HG03565 (cell line): ENCODE results near the gene JMJD1C.
"Not testable (repeated sequence)": the region's sequence is repeated elsewhere in the genome, so short reads cannot be mapped to it uniquely, and the experiment has no call there.

ENCODE experiments used
- ATAC-seq: cut with Tn5 transposase; IDR thresholded peaks from one replicate; pipeline ENCODE4 v1.9.1; 2021; ENCODE audit warnings: mild to moderate bottlenecking, moderate library complexity; ENCODE audit not compliant: unreplicated experiment

JMJD1C gene

DNA sequence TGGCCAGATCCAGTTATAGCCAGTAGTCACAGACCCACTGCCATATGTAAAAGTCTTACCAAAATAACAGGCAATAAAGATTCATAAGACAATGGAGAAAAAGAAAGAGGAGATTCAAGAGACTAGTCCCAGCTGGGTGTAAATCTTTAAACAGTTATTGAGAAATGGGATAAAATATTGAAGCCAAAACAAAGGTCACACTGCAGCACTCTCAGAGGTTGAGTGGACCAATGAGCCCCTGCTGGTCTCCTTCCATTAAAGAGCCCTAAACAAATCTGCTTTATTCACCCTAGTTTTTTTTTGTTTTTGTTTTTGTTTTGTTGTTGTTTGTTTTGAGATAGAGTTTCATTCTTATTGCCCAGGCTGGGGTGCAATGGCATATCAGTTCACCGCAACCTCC lies 98.8 kb downstream of the JMJD1C start:
- no peak for ATAC-seq

GRCh38 chr10:63365976-63366765 lies 99.6 kb downstream of the JMJD1C start:
- no peak for ATAC-seq

DNA sequence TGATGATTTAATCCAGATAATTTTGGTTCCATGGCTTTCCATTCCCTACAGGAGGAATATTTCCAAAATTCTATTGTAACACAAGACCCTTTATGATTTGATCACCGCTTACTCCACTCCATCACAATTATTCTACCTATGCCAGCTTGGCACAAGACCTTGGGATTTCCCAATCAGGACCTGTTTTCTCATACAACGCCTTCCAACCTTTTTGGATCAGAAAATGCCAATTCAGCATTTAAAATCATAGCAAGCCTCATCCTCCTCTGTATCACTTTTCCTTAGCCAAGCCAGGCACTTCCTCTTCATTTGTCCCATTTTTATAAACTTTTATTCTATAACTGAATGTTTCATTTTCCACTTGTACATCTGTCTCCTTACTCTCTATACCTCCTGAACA lies 100.9 kb downstream of the JMJD1C start:
- ATAC-seq = no peak

DNA sequence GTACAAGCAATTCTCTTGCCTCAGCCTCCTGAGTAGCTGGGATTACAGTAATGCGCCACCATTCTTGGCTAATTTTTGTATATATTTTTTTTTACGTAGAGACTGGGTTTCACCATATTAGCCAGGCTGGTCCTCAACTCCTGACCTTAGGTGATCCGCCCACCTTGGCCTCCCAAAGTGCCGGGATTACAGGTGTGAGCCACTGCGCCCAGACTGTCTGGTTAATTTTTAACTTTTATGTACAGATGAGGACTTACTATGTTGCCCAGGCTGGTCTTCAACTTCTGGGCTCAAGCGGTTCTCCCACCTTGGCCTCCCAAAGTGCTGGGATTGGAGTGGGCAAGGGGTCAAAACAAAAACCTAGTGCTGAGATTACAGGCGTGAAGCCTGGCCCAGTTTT lies 101.8 kb downstream of the JMJD1C start:
- no peak for ATAC-seq

DNA sequence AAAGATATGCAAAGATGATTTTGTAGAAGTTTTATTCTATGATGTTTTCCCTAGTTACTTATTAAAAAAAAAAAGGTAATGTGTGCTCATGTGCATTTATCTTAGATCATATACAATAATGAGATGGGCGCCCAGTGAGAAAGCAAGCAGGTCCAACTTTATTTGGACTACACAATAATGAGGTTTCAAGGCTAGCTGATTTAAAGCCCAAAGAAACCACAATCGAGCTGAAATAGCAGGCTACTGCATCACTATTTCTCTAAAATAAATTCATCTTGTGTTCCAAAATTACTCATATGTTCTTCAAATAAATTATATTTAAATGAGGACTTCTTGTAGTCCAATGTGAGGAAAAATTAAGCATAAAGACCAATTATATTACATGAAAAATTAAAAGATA lies 110.1 kb downstream of the JMJD1C start:
- no peak for ATAC-seq

DNA sequence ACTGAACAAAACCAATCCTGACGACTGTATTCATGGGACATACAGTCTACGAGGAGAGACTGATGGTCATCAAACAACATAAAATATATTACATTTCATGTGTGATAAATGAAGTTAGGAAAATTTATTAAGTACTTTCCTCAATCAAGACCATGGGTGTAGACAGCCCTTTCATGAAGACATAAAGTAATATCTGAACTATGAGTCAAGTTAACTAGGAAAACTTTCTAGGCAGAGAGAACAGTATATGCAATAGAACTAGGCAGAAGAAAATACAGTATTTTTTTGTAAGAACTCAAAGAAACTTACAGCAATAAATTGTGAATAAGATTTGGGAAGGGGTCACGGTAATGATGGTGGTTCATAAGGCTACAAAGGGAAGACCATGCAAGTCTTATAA lies 112.8 kb downstream of the JMJD1C start:
- no peak for ATAC-seq

- ATAC-seq = no peak
These were observed 117.4 kb downstream of the JMJD1C start for GRCh38 chr10:63348245-63348850.

- ATAC-seq = no peak
These were observed 119.7 kb downstream of the JMJD1C start for GRCh38 chr10:63346015-63346441.

DNA sequence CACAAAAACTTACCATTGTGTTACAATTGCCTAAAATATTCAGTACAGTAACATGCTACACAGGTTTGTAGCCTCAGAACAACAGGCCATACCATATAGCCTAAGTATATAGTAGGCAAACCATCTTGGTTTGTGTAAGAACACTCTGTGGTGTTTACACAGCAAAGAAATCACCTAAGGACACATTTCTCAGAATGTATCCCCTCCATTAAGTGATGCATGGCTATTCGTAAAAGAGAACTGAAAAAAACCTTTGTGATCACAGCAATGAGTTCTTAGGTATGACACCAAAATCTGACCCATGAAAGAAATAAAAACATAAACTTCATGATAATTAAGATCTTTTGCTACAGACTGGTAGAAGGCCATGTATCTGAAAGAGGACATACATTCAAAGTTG lies 121.5 kb downstream of the JMJD1C start:
- ATAC-seq = no peak

GRCh38 chr10:63343476-63343875 lies 122.3 kb downstream of the JMJD1C start:
- ATAC-seq = no peak

DNA sequence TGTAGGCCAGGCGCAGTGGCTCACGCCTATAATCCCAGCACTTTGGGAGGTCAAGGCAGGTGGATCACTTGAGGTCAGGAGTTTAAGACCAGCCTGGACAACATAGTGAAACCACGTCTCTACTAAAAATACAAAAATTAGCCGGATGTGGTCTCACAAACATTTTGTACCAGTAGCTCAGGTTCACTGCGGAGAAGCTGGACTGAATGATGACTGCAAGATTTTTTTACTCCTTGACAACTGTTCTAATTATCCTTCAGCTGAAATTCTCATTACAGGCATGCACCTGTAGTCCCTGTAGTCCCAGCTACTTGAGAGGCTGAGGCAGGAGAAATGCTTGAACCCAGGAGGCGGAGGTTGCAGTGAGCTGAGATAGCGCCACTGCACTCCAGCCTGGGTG lies 126.1 kb downstream of the JMJD1C start:
- not testable (repeated sequence) for ATAC-seq

DNA sequence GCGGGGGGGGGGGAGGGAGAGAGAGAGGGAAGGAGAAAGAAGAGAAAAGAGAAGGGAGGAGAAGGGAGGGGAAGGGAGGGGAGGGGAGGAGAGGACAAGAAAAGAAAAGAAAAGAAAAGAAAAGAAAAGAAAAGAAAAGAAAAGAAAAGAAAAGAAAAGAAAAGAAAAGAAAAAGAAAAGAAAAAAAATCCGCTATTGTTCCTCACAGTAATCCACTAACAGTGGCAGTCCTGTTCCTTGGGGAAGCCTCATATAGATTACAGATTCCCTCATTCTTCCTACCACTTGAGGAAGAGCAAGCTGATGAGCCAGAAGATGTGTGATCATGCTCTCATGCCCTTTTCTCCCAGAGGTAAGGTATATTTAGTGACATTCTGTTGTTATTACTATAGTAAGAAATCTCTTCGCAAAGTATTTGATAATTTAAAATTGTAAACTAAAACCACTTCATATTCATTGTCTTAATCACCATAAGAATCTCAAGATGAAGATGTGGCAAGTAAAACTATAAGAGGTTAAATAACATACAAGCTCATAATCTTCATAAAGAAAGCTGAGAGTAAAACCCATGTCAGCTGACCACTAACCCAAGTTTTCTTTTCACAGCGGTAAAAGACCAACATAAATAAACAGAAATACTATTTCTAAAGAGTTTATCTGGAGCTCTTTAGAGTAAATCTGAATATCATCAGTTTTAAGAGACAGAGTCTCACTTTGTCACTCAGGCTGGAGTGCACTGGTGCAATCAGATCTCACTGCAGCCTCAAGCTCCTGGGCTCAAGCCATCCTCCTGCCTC lies 128.1 kb downstream of the JMJD1C start:
- ATAC-seq = no peak

- no peak for ATAC-seq
These were observed 134.2 kb downstream of the JMJD1C start for GRCh38 chr10:63331586-63331985.

GRCh38 chr10:63324495-63324854 lies 141.3 kb downstream of the JMJD1C start:
- ATAC-seq = no peak

- no peak for ATAC-seq
These were observed 141.9 kb downstream of the JMJD1C start for GRCh38 chr10:63323701-63324494.

DNA sequence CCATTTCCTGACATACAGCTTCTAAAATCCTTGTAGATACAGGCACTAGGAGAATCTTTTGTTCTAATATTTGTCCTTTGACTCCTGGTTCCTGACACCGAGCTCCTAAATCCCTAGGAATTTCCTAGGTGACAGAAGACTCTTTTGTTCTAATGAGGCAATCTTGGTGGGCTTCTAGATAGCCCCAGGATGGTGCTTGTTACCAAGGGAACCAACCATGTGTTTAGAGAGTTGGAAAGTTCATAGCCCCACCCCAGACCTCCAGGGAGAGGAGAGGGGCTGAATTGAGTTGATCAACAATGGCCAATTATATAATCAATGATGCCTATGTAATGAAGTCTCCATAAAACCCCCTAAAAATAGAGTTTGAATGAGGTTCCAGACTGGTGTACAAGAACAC lies 145.1 kb downstream of the JMJD1C start:
- no peak for ATAC-seq

- no peak for ATAC-seq
These were observed 146.5 kb downstream of the JMJD1C start for GRCh38 chr10:63319231-63319630.

- no peak for ATAC-seq
These were observed 147.3 kb downstream of the JMJD1C start for GRCh38 chr10:63318491-63318890.

DNA sequence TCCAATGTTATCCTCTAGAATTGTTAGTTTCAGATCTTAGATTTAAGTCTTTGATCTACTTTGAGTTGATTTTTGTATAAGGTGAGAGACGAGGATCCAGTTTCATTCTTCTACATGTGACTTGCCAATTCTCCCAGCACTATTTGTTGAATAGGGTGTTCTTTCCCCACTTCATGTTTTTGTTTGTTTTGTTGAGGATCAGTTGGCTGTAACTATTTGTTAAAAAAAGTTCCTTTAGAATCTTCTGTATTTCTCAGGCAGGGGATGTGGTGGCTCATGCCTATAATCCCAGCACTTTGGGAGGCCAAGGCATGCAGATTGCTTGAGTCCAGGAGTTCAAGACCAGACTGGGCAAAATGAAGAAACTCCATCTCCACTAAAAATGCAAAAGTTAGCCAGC lies 151.8 kb downstream of the JMJD1C start:
- ATAC-seq = no peak

GRCh38 chr10:63313066-63313717 lies 152.6 kb downstream of the JMJD1C start:
- no peak for ATAC-seq

DNA sequence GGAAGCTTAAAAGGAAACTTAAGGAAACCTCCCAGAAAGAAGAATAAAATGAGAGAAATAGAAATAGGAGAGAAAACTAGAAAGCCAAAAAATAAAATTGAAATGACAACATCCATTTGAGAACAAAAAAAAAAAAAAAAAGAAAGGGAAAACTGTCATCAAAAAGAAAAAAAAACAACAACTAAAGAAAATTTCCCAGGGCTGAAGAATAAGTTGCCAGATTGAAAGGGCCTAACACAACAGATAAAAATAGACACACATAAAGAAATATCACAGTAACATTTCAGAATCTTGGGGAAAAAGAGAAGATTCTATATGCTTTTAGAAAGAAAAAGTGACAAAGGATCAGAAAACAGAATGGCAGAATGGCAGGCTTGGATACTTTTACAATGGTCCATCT lies 157.1 kb downstream of the JMJD1C start:
- ATAC-seq = no peak
